K562 (cell line): ENCODE measurements around the gene CFDP1. TPM values are rescaled to one million over a fixed set of nuclear protein-coding genes. Genes with fewer than 3 reads are reported as not detected.

ENCODE experiments used
- ATAC-seq: fragments of 200-7000 bp; cut with Tn5 transposase; 3 replicates; pipeline ENCODE4 v1.9.1; 2020; ENCODE audit warnings: moderate library complexity
- BruUV-seq: library from RNA; stranded (reverse); fragments of 400-500 nt; replicated peaks from 2 replicates; lab custom pipeline; 2021; lab: Mats Ljungman, UMichigan
- CTCF ChIA-PET: fragments of 300-600 bp; formaldehyde crosslinking; extraction: SDS; loops from one replicate; lab custom pipeline; 2021; ENCODE audit warnings: low intra/inter-chr PET ratio; lab: Yijun Ruan, JAX
- POLR2A ChIA-PET: fragments of 300-600, 350-650 bp; sonication (Branson Sonifier 250); formaldehyde crosslinking; extraction: SDS; loops from one replicate; lab custom pipeline; 2021; ENCODE audit warnings: antibody characterized with exemption, inconsistent platforms; lab: Yijun Ruan, JAX
- DNase-seq, 4 experiments: peaks; one replicate each; pipeline versions ENCODE4 v3.0.0 to v3.0.0-alpha.2; 2011 to 2018; ENCODE audit warnings: low spot score in 3 of 4, mixed read lengths in 3 of 4; ENCODE audit errors: extremely low read depth in 1 of 4
- FAIRE-seq: peaks from 2 replicates; lab custom pipeline; 2011; peaks lifted over from hg19 to GRCh38; lab: Jason Lieb, UNC
- H2AFZ ChIP-seq: 2 replicates; pipeline ENCODE4 v1.6.0; 2011; ENCODE audit warnings: low read depth, low read length, control low read depth, inconsistent platforms
- H3K27ac ChIP-seq: fragments of 200-600 bp; 3 replicates; pipeline ENCODE4 v1.8.0; 2011; ENCODE audit warnings: low read depth, mild to moderate bottlenecking, control low read depth, inconsistent platforms, low read length, moderate library complexity, mixed read lengths; ENCODE audit errors: extremely low read depth
- H3K27me3 ChIP-seq, 2 experiments: fragments of 300-600 bp in 1 of 2; 2 replicates in 1 of 2; 3 replicates in 1 of 2; pipeline versions ENCODE4 v1.6.0 to v1.8.0; 2011; ENCODE audit warnings: inconsistent platforms in 2 of 2, low read length in 2 of 2, mild to moderate bottlenecking in 1 of 2, mixed read lengths in 1 of 2, moderate library complexity in 1 of 2; ENCODE audit not compliant: control insufficient read depth in 2 of 2, insufficient read depth in 2 of 2
- H3K36me3 ChIP-seq: fragments of 300-600 bp; 3 replicates; pipeline ENCODE4 v1.8.0; 2011; ENCODE audit warnings: mild to moderate bottlenecking, low read length, inconsistent platforms; ENCODE audit not compliant: control insufficient read depth, insufficient read depth
- H3K4me1 ChIP-seq, 2 experiments: fragments of 200-600 bp in 1 of 2; replicated peaks in 1 of 2; 2 replicates in 1 of 2; 3 replicates in 1 of 2; pipeline versions ENCODE4 v1.5.1 to v1.8.0; 2011; ENCODE audit warnings: inconsistent platforms in 2 of 2, low read length in 2 of 2, mild to moderate bottlenecking in 1 of 2, mixed read lengths in 1 of 2, moderate library complexity in 1 of 2; ENCODE audit not compliant: control insufficient read depth in 2 of 2, insufficient read depth in 2 of 2
- H3K4me2 ChIP-seq: 2 replicates; pipeline ENCODE4 v1.6.1; 2011; ENCODE audit warnings: low read length, control low read depth, inconsistent platforms, mixed read lengths; ENCODE audit not compliant: insufficient read depth
- H3K4me3 ChIP-seq: fragments of 200-600 bp; sonication (generic), shearing (Covaris generic); 2 replicates; pipeline ENCODE4 v1.5.1; 2016; ENCODE audit warnings: control low read depth, inconsistent platforms
- H3K79me2 ChIP-seq: fragments of 200-600 bp; 3 replicates; pipeline ENCODE4 v1.8.0; 2011; ENCODE audit warnings: low read length, inconsistent platforms; ENCODE audit not compliant: control insufficient read depth, insufficient read depth
- H3K9ac ChIP-seq, 2 experiments: 2 replicates each; pipeline versions ENCODE4 v1.6.0 to v1.6.1; 2011; ENCODE audit warnings: low read depth in 2 of 2, low read length in 2 of 2, control low read depth in 1 of 2, inconsistent platforms in 1 of 2, mild to moderate bottlenecking in 1 of 2, mixed read lengths in 1 of 2; ENCODE audit not compliant: insufficient read depth in 1 of 2
- H3K9me1 ChIP-seq: one replicate; pipeline ENCODE4 v1.6.0; 2011; ENCODE audit warnings: inconsistent platforms, mild to moderate bottlenecking, low read length, moderate library complexity; ENCODE audit not compliant: control insufficient read depth, insufficient read depth
- H3K9me3 ChIP-seq: replicated peaks from 2 replicates; pipeline ENCODE4 v1.5.1; 2011; ENCODE audit warnings: low read depth, low read length, inconsistent platforms; ENCODE audit not compliant: control insufficient read depth, insufficient read depth
- H4K20me1 ChIP-seq: replicated peaks from 2 replicates; pipeline ENCODE4 v1.6.1; 2011; ENCODE audit warnings: low read length, inconsistent platforms, mixed read lengths; ENCODE audit not compliant: control insufficient read depth, insufficient read depth
- MNT ChIP-seq, 2 experiments: fragments of 450-650 bp; conservative IDR thresholded peaks; 2 replicates each; pipeline ENCODE4 v1.6.1; 2017; ENCODE audit warnings: mild to moderate bottlenecking in 2 of 2, moderate library complexity in 2 of 2
- SNRNP70 ChIP-seq: fragments of 200-400 bp; formaldehyde crosslinking; optimal IDR thresholded peaks from 2 replicates; pipeline ENCODE3; 2017; ENCODE audit warnings: low read depth, low read length
- whole genome bisulfite sequencing: fragments of 100-300 bp; shearing (Covaris generic); methylation state at CpG from one replicate; pipeline ENCODE4 v1.1.6; 2016; ENCODE audit warnings: low coverage, mixed read lengths; ENCODE audit not compliant: insufficient coverage; ENCODE audit errors: missing lambda C conversion rate; 5-methylcytosine and 5-hydroxymethylcytosine counted together
- in situ Hi-C: fragments of 300-500 bp; cut with MboI; formaldehyde crosslinking; loops from 4 replicates; pipeline ENCODE4 v1.15.0; 2018; ENCODE audit warnings: inconsistent platforms, mixed read lengths
- intact Hi-C: fragments of 100-400 bp; cut with micrococcal nuclease; formaldehyde crosslinking; loops from 2 replicates; pipeline ENCODE4 v1.14.2; 2022
- polyA plus RNA-seq, 8 experiments: library from polyadenylated mRNA; depleted of rRNA in 4 of 8; stranded (reverse) in 5 of 8; unstranded in 3 of 8; fragments of >200 nt; fragmentation: Nextera tagmentation in 2 of 8; fragmentation: Illumina TruSeq in 1 of 8; extraction: Ambion mirVana in 2 of 8; extraction: Trizol in 1 of 8; gene quantifications; 2 replicates each; pipeline versions ENCODE4 v1.2.1 to v1.2.3, GENCODE V29; 2011 to 2014; ENCODE audit warnings: inconsistent platforms in 1 of 8, missing spikeins in 1 of 8
- total RNA-seq, 7 experiments: library from RNA; depleted of rRNA in 6 of 7; stranded (reverse); fragments of >200 nt in 6 of 7; fragmentation: Illumina TruSeq in 2 of 7; extraction: Trizol in 2 of 7; gene quantifications; 2 replicates each; pipeline versions ENCODE4 v1.2.1 to v1.2.3, GENCODE V29; 2011 to 2021; ENCODE audit warnings: low replicate concordance in 1 of 7

Gene CFDP1
- total and polyA plus RNA-seq, 9 of the 15 experiments (the other 6 are each of a cell fraction or from before 2014, with no cell fraction given) = 31.5 to 78.4 (median 61.7) TPM

- 0 out of 4 replicates have a peak, but pooled peaks have one; percentile 16 to 18 for TF ChIP-seq MNT (conservative IDR thresholded peaks at IDR 0.05)
These were observed 47.7 kb downstream of the CFDP1 start (continued) for GRCh38 chr16:75385507-75386152.

GRCh38 chr16:75383141-75383540 lies 50.2 kb downstream of the CFDP1 start:
- no TSS peak for BruUV-seq
- H3K36me3 ChIP-seq = peaks cover 30% of the 10 kb centered on the region; the same call in 2 of the 3 replicates
- CTCF ChIA-PET = interaction anchor here (1.4 kb wide), 1 partner anchor 150 kb away, joined by 3 read pairs; no protein-coding TSS in a partner anchor
- no peak for ATAC-seq
- intact Hi-C loops = no loop called here
- no peak for FAIRE-seq
- H3K9me3 ChIP-seq = no peaks in the 10 kb centered on the region
- H3K27me3 ChIP-seq = no peaks in the 10 kb centered on the region
- WGBS = 64% methylated on average over 1 of the region's 1 CpG
- no peak overlapping the region for H3K27ac ChIP-seq
- H3K4me3 ChIP-seq = no peak overlapping the region
- TF ChIP-seq SNRNP70 = no peak
- TF ChIP-seq, all 486 proteins: peak for 0
- no peaks in the 10 kb centered on the region for H3K9me1 ChIP-seq
- H4K20me1 ChIP-seq = no peaks in the 10 kb centered on the region; the same call in 1 of the 2 replicates
- no peak for DNase-seq
- no peak overlapping the region for H3K4me2 ChIP-seq
- no peak overlapping the region for H2AFZ ChIP-seq
- POLR2A ChIA-PET = no interaction called here
- H3K79me2 ChIP-seq = no peaks in the 10 kb centered on the region
- no peak overlapping the region for H3K9ac ChIP-seq
- in situ Hi-C loops = no loop called here
- H3K4me1 ChIP-seq = peaks cover 0 to 3% of the 10 kb centered on the region in 2 experiments; a peak in 1 of 5 replicates
